GM23248 (cell line): ENCODE data around the gene LINGO4. TPM values are rescaled to one million over a fixed set of nuclear protein-coding genes. Genes with fewer than 3 reads are reported as not detected.

Source experiments
- DNase-seq: peaks from one replicate; pipeline ENCODE4 v3.0.0-alpha.2; 2015
- H2AFZ ChIP-seq: fragments of 200-600 bp; sonication (generic); 2 replicates; pipeline ENCODE4 v1.6.1; 2016; ENCODE audit warnings: antibody characterized with exemption
- H3F3A ChIP-seq: fragments of 200-600 bp; sonication (generic); 2 replicates; pipeline ENCODE4 v1.6.1; 2016; ENCODE audit warnings: mild to moderate bottlenecking, antibody characterized with exemption, mixed run types; ENCODE audit not compliant: insufficient read depth
- H3K27ac ChIP-seq: fragments of 200-600 bp; sonication (generic); 2 replicates; pipeline ENCODE4 v1.5.1; 2016; ENCODE audit warnings: mild to moderate bottlenecking
- H3K27me3 ChIP-seq: fragments of 200-600 bp; sonication (generic); replicated peaks from 2 replicates; pipeline ENCODE4 v1.6.1; 2016; ENCODE audit warnings: mild to moderate bottlenecking; ENCODE audit not compliant: insufficient read depth
- H3K36me3 ChIP-seq: fragments of 200-600 bp; sonication (generic); 2 replicates; pipeline ENCODE4 v1.6.1; 2016; ENCODE audit warnings: low read depth, mild to moderate bottlenecking
- H3K4me1 ChIP-seq: fragments of 200-600 bp; sonication (generic); 2 replicates; pipeline ENCODE4 v1.6.1; 2016; ENCODE audit warnings: mild to moderate bottlenecking; ENCODE audit not compliant: insufficient read depth
- H3K4me2 ChIP-seq: fragments of 200-600 bp; sonication (generic); one replicate; pipeline ENCODE4 v1.6.1; 2016; ENCODE audit warnings: mild to moderate bottlenecking; ENCODE audit not compliant: unreplicated experiment
- H3K4me3 ChIP-seq: fragments of 200-600 bp; sonication (generic); 2 replicates; pipeline ENCODE4 v1.5.1; 2016; ENCODE audit warnings: mild to moderate bottlenecking
- H3K79me2 ChIP-seq: fragments of 200-600 bp; sonication (generic); 2 replicates; pipeline ENCODE4 v1.6.1; 2016; ENCODE audit warnings: mild to moderate bottlenecking; ENCODE audit not compliant: insufficient read depth
- H3K9ac ChIP-seq: fragments of 200-600 bp; sonication (generic); 2 replicates; pipeline ENCODE4 v1.6.1; 2016; ENCODE audit warnings: mild to moderate bottlenecking
- H3K9me2 ChIP-seq: fragments of 200-600 bp; sonication (generic); 2 replicates; pipeline ENCODE4 v1.6.1; 2016; ENCODE audit warnings: mixed run types, mild to moderate bottlenecking, moderate library complexity; ENCODE audit not compliant: insufficient read depth
- H3K9me3 ChIP-seq: fragments of 200-600 bp; sonication (generic); one replicate; pipeline ENCODE4 v1.6.1; 2017; ENCODE audit warnings: low read depth
- H4K20me1 ChIP-seq: fragments of 200-600 bp; sonication (generic); 2 replicates; pipeline ENCODE4 v1.6.0; 2016; ENCODE audit not compliant: insufficient read depth
- EZH2 ChIP-seq: fragments of 200-600 bp; sonication (generic); IDR thresholded peaks from 2 replicates; pipeline ENCODE4 v1.6.1; 2018; ENCODE audit warnings: antibody characterized with exemption, mild to moderate bottlenecking; ENCODE audit not compliant: insufficient read depth, poor library complexity, severe bottlenecking
- EZH2phosphoT487 ChIP-seq: fragments of 200-600 bp; sonication (generic); IDR thresholded peaks from 2 replicates; pipeline ENCODE4 v1.6.1; 2018; ENCODE audit warnings: antibody characterized with exemption, moderate library complexity, mild to moderate bottlenecking, low read depth; ENCODE audit not compliant: insufficient read depth
- WGBS, 2 experiments: methylation state at CpG; one replicate each; pipeline ENCODE4 v1.1.6; 2015 to 2017; ENCODE audit warnings: low lambda C conversion rate in 2 of 2, low coverage in 1 of 2; ENCODE audit errors: missing lambda C conversion rate in 2 of 2; 5-methylcytosine and 5-hydroxymethylcytosine counted together
- in situ Hi-C: fragments of 300-500 bp; cut with MboI; formaldehyde crosslinking; loops from 2 replicates; pipeline ENCODE4 v1.15.0; 2020
- polyA plus RNA-seq: library from polyadenylated mRNA; unstranded; fragments of >200 nt; fragmentation: Nextera tagmentation; extraction: Ambion mirVana; gene quantifications from 2 replicates; pipeline ENCODE4 v1.2.1, GENCODE V29; 2016
- small RNA-seq: library from RNA; depleted of rRNA; stranded (forward); fragments of <200 nt; gene quantifications from one replicate; pipeline ENCODE3, GENCODE V24; 2014; ENCODE audit warnings: low read depth, low replicate concordance
- total RNA-seq: library from RNA; depleted of rRNA; stranded (reverse); fragments of >200 nt; shearing (Covaris generic); gene quantifications from 2 replicates; pipeline ENCODE4 v1.2.3, GENCODE V29; 2014; rRNA removed

The LINGO4 gene
- total and polyA plus RNA-seq, 2 experiments from 2014 or later = not detected

- no peak for TF ChIP-seq EZH2phosphoT487
- no peak for TF ChIP-seq EZH2
- 2% methylated on average over 56 to 68 of the region's 68 CpGs for WGBS, 2 experiments
- in situ Hi-C loops = no loop called here
Measured at GRCh38 chr1:151762941-151763921, 42.0 kb downstream of the LINGO4 start, which contains the start of gene MRPL9. MRPL9 (minus strand) TSS chr1:151763496; CDS start chr1:151763479, 17 bp downstream.

GRCh38 chr1:151760597-151761385 lies 44.4 kb downstream of the LINGO4 start:
- Histone ChIP-seq H2AFZ (no peak overlapping the region), H3K4me1 (peaks cover 20% of the 10 kb centered on the region), H3K36me3 (peaks cover 10% of the 10 kb centered on the region; the same call in 1 of the 2 replicates), H3K9ac (no peak overlapping the region), H3K27me3 (no peaks in the 10 kb centered on the region), H3K9me3 (no peaks in the 10 kb centered on the region), H4K20me1 (no peaks in the 10 kb centered on the region), H3K4me3 (no peak overlapping the region), H3K4me2 (no peak overlapping the region), H3K9me2 (no peaks in the 10 kb centered on the region), H3K79me2 (peaks cover 18% of the 10 kb centered on the region), H3F3A (peaks cover 25% of the 10 kb centered on the region), H3K27ac (no peak overlapping the region)
- TF ChIP-seq EZH2 = no peak
- no peak for TF ChIP-seq EZH2phosphoT487
- in situ Hi-C loops = no loop called here
- no peak for DNase-seq
- WGBS, 2 experiments = 97 to 99% methylated on average over 6 to 7 of the region's 7 CpGs

More at GRCh38 chr1:151762941-151763921, 42.0 kb downstream of the LINGO4 start, which contains the start of gene MRPL9:
- H3K27me3 ChIP-seq = no peaks in the 10 kb centered on the region
- no peaks in the 10 kb centered on the region for H4K20me1 ChIP-seq
- H3K9me2 ChIP-seq = no peaks in the 10 kb centered on the region
- H3K9ac ChIP-seq = peak within 1 kb of the TSS; percentile 92
- H3K4me3 ChIP-seq = peak within 1 kb of the TSS; percentile 93
- H3K9me3 ChIP-seq = no peaks in the 10 kb centered on the region
- H3K4me1 ChIP-seq = peaks cover 14% of the 10 kb centered on the region
- H3K27ac ChIP-seq = peak within 1 kb of the TSS; percentile 64
- peaks cover 10% of the 10 kb centered on the region; the same call in 1 of the 2 replicates for H3K36me3 ChIP-seq
- peak within 1 kb of the TSS; percentile 98 for H3K4me2 ChIP-seq
- H2AFZ ChIP-seq = peak within 1 kb of the TSS; percentile 99
- H3K79me2 ChIP-seq = peaks cover 18% of the 10 kb centered on the region
- H3F3A ChIP-seq = peaks cover 25% of the 10 kb centered on the region
- peak; percentile 90 for DNase-seq

- H3K27me3 ChIP-seq = no peaks in the 10 kb centered on the region
- H3K4me3 ChIP-seq = no peak overlapping the region
- H3K9me3 ChIP-seq = no peaks in the 10 kb centered on the region
- TF ChIP-seq EZH2phosphoT487 (no peak), EZH2 (no peak)
- H3K9me2 ChIP-seq = no peaks in the 10 kb centered on the region
- peaks cover 11% of the 10 kb centered on the region for H3K79me2 ChIP-seq
- peaks cover 25% of the 10 kb centered on the region for H3F3A ChIP-seq
- no peak overlapping the region for H3K9ac ChIP-seq
- no peak overlapping the region for H2AFZ ChIP-seq
- H4K20me1 ChIP-seq = no peaks in the 10 kb centered on the region
- peaks cover 17% of the 10 kb centered on the region for H3K4me1 ChIP-seq
- peaks cover 10% of the 10 kb centered on the region; the same call in 1 of the 2 replicates for H3K36me3 ChIP-seq
- DNase-seq = peak; percentile 56
- no peak overlapping the region for H3K27ac ChIP-seq
- H3K4me2 ChIP-seq = no peak overlapping the region
- in situ Hi-C loops = no loop called here
Measured at GRCh38 chr1:151759241-151759640, 46.0 kb downstream of the LINGO4 start.

- Histone ChIP-seq H3F3A (peaks cover 12% of the 10 kb centered on the region), H3K79me2 (no peaks in the 10 kb centered on the region), H3K36me3 (peaks cover 4% of the 10 kb centered on the region; the same call in 1 of the 2 replicates), H3K9ac (no peak overlapping the region), H4K20me1 (no peaks in the 10 kb centered on the region), H3K27ac (no peak overlapping the region), H2AFZ (no peak overlapping the region), H3K27me3 (no peaks in the 10 kb centered on the region), H3K4me2 (no peak overlapping the region), H3K4me3 (no peak overlapping the region), H3K4me1 (peaks cover 5% of the 10 kb centered on the region; the same call in 1 of the 2 replicates), H3K9me2 (no peaks in the 10 kb centered on the region), H3K9me3 (no peaks in the 10 kb centered on the region)
- in situ Hi-C loops = no loop called here
- DNase-seq = peak; percentile 56
- WGBS, 2 experiments = 27 to 33% methylated on average over 1 of the region's 1 CpG
- TF ChIP-seq EZH2phosphoT487 = no peak
- TF ChIP-seq EZH2 = no peak
Measured at GRCh38 chr1:151756291-151756690, 48.9 kb downstream of the LINGO4 start.

Small RNA genes lying within 50 kb of the gene (small RNA-seq; reads per million reads assigned to genes)
- not detected for gene RF00019

Other genes starting within 250 kb of the LINGO4 start
- 12.0 and 14.8 TPM in 2 replicates for gene SNX27, start 193.4 kb downstream of the LINGO4 start, total RNA-seq
- 17.9 and 18.0 TPM in 2 replicates for gene SNX27, start 193.4 kb downstream of the LINGO4 start, polyA plus RNA-seq
- gene CELF3, start 88.6 kb downstream of the LINGO4 start, total RNA-seq = not detected in 2 replicates
- gene CELF3, start 88.6 kb downstream of the LINGO4 start, polyA plus RNA-seq = not detected in 2 replicates
- gene RIIAD1, start 83.9 kb downstream of the LINGO4 start, total RNA-seq = not detected in 2 replicates
- gene RIIAD1, start 83.9 kb downstream of the LINGO4 start, polyA plus RNA-seq = 1.1 and 1.2 TPM in 2 replicates
- 62.1 and 70.2 TPM in 2 replicates for gene MRPL9, start 41.9 kb downstream of the LINGO4 start, total RNA-seq
- gene MRPL9, start 41.9 kb downstream of the LINGO4 start, polyA plus RNA-seq = 71.7 and 74.9 TPM in 2 replicates
- gene TDRKH, start 14.9 kb downstream of the LINGO4 start, total RNA-seq = 0.38 and 3.6 TPM in 2 replicates
- 1.9 and 2.2 TPM in 2 replicates for gene TDRKH, start 14.9 kb downstream of the LINGO4 start, polyA plus RNA-seq
- not detected in 2 replicates for gene RORC, start 26.4 kb upstream of the LINGO4 start, total RNA-seq
- not detected in 2 replicates for gene RORC, start 26.4 kb upstream of the LINGO4 start, polyA plus RNA-seq
- 0.13 TPM in 1 of 2 replicates, not detected in the other for gene C2CD4D, start 34.4 kb upstream of the LINGO4 start, total RNA-seq
- 0.14 and 0.16 TPM in 2 replicates for gene C2CD4D, start 34.4 kb upstream of the LINGO4 start, polyA plus RNA-seq
- gene THEM5, start 48.3 kb upstream of the LINGO4 start, total RNA-seq = not detected in 2 replicates
- gene THEM5, start 48.3 kb upstream of the LINGO4 start, polyA plus RNA-seq = not detected in 2 replicates
- gene THEM4, start 104.1 kb upstream of the LINGO4 start, total RNA-seq = 10.0 and 14.6 TPM in 2 replicates
- gene THEM4, start 104.1 kb upstream of the LINGO4 start, polyA plus RNA-seq = 17.9 and 19.0 TPM in 2 replicates
- 60.5 and 60.7 TPM in 2 replicates for gene S100A10, start 188.4 kb upstream of the LINGO4 start, total RNA-seq
- 1,024 and 1,043 TPM in 2 replicates for gene S100A10, start 188.4 kb upstream of the LINGO4 start, polyA plus RNA-seq
- gene S100A11, start 231.6 kb upstream of the LINGO4 start, total RNA-seq = 460 and 612 TPM in 2 replicates
- 4,050 and 4,052 TPM in 2 replicates for gene S100A11, start 231.6 kb upstream of the LINGO4 start, polyA plus RNA-seq